Liver (tissue), 9 donors: Measurements from ENCODE around the gene SRRM3. TPM values are rescaled to one million over a fixed set of nuclear protein-coding genes. Genes with fewer than 3 reads are reported as not detected.

Experiments used
- DNase-seq: peaks from one replicate; pipeline ENCODE4 v3.0.0-alpha.2; 2017; ENCODE audit warnings: low spot score
- H3K27ac ChIP-seq, 2 donors: one replicate each; pipeline ENCODE4 v1.7.0; 2013; ENCODE audit warnings: inconsistent platforms in 2 of 2, low read length in 2 of 2, control low read depth in 1 of 2, low read depth in 1 of 2, mild to moderate bottlenecking in 1 of 2
- H3K27me3 ChIP-seq, 4 donors: one replicate each; pipeline versions ENCODE4 v1.6.1 to v1.7.0; 2013; ENCODE audit warnings: low read length in 3 of 4, inconsistent platforms in 1 of 4, mild to moderate bottlenecking in 1 of 4, moderate library complexity in 1 of 4; ENCODE audit not compliant: control insufficient read depth in 4 of 4, insufficient read depth in 4 of 4
- H3K36me3 ChIP-seq, 4 donors: one replicate each; pipeline versions ENCODE4 v1.6.1 to v1.7.0; 2013; ENCODE audit warnings: low read length in 3 of 4, mild to moderate bottlenecking in 3 of 4, low read depth in 1 of 4, moderate library complexity in 1 of 4; ENCODE audit not compliant: control insufficient read depth in 4 of 4, insufficient read depth in 3 of 4
- H3K4me1 ChIP-seq, 4 donors: one replicate each; pipeline versions ENCODE4 v1.6.1 to v1.7.0; 2013; ENCODE audit warnings: low read length in 3 of 4, mild to moderate bottlenecking in 3 of 4, moderate library complexity in 1 of 4; ENCODE audit not compliant: control insufficient read depth in 4 of 4, insufficient read depth in 4 of 4
- H3K4me3 ChIP-seq, 3 donors: one replicate each; pipeline versions ENCODE4 v1.6.1 to v1.7.0; 2013; ENCODE audit warnings: low read length in 3 of 3, control low read depth in 1 of 3, low read depth in 1 of 3, mild to moderate bottlenecking in 1 of 3
- H3K9ac ChIP-seq, 2 donors: one replicate each; pipeline ENCODE4 v1.7.0; 2013; ENCODE audit warnings: low read length in 2 of 2, mild to moderate bottlenecking in 2 of 2, moderate library complexity in 2 of 2, control low read depth in 1 of 2, low read depth in 1 of 2
- H3K9me3 ChIP-seq, 4 donors: one replicate each; pipeline versions ENCODE4 v1.6.1 to v1.7.0; 2013; ENCODE audit warnings: low read length in 3 of 4; ENCODE audit not compliant: control insufficient read depth in 4 of 4
- FOXA1 ChIP-seq: IDR thresholded peaks from 2 replicates; pipeline ENCODE4 v1.6.1; 2016; ENCODE audit warnings: antibody characterized with exemption
- FOXA2 ChIP-seq: IDR thresholded peaks from 2 replicates; pipeline ENCODE4 v1.6.1; 2016; ENCODE audit warnings: antibody characterized with exemption
- GABPA ChIP-seq, 2 donors: IDR thresholded peaks in 1 of 2; conservative IDR thresholded peaks in 1 of 2; 2 replicates each; pipeline ENCODE4 v1.6.1; 2016; ENCODE audit warnings: antibody characterized with exemption in 2 of 2, mild to moderate bottlenecking in 1 of 2, moderate library complexity in 1 of 2
- HNF4A ChIP-seq, 2 donors: conservative IDR thresholded peaks; 2 replicates each; pipeline ENCODE4 v1.6.1; 2016; ENCODE audit warnings: antibody characterized with exemption in 2 of 2, mild to moderate bottlenecking in 2 of 2
- HNF4G ChIP-seq: IDR thresholded peaks from 2 replicates; pipeline ENCODE4 v1.6.1; 2016; ENCODE audit warnings: antibody characterized with exemption
- NR2F2 ChIP-seq: IDR thresholded peaks from 2 replicates; pipeline ENCODE4 v1.6.1; 2016; ENCODE audit warnings: antibody characterized with exemption
- RAD21 ChIP-seq, 2 donors: IDR thresholded peaks; 2 replicates each; pipeline ENCODE4 v1.6.1; 2016; ENCODE audit warnings: antibody characterized with exemption in 2 of 2, mild to moderate bottlenecking in 2 of 2
- TAF1 ChIP-seq: conservative IDR thresholded peaks from 2 replicates; pipeline ENCODE4 v1.6.1; 2016; ENCODE audit warnings: antibody characterized with exemption, mild to moderate bottlenecking
- YY1 ChIP-seq: IDR thresholded peaks from 2 replicates; pipeline ENCODE4 v1.6.1; 2016; ENCODE audit warnings: antibody characterized with exemption, mild to moderate bottlenecking
- WGBS: extraction: QIAGEN DNeasy Blood & Tissue Kit; methylation state at CpG from one replicate; pipeline ENCODE4 v1.1.7; 2013; 5-methylcytosine and 5-hydroxymethylcytosine counted together
- polyA plus RNA-seq, 2 donors: library from polyadenylated mRNA; stranded (reverse) in 1 of 2; unstranded in 1 of 2; fragments of 200-250 nt in 1 of 2; fragments of >200 nt in 1 of 2; fragmentation: Nextera tagmentation in 1 of 2; extraction: Ambion mirVana in 1 of 2; gene quantifications; one replicate each; pipeline versions ENCODE4 v1.2.1 to v1.2.3, GENCODE V29; 2013 to 2015
- total RNA-seq, 2 donors: library from RNA; depleted of rRNA; stranded (reverse); fragments of >200 nt; gene quantifications; one replicate each; pipeline ENCODE4 v1.2.3, GENCODE V29; 2014
- TF ChIP-seq, protein P1 (sequence below): IDR thresholded peaks from 2 replicates; pipeline ENCODE4 v1.6.1; 2016; ENCODE audit warnings: antibody characterized with exemption, mild to moderate bottlenecking
- TF ChIP-seq, protein P2 (sequence below): IDR thresholded peaks from 2 replicates; pipeline ENCODE4 v1.6.1; 2016; ENCODE audit warnings: antibody characterized with exemption
- TF ChIP-seq, protein P3 (sequence below): IDR thresholded peaks from 2 replicates; pipeline ENCODE4 v1.6.1; 2016; ENCODE audit warnings: antibody characterized with exemption
- donor health status: healthy.
- donor health status: healthy.
- donor health status: healthy.
- donor health status: healthy.
- donor health status: healthy.

Gene SRRM3
- total and polyA plus RNA-seq, 4 donors, result 0.08 to 0.16 TPM; not detected in 2

DNA sequence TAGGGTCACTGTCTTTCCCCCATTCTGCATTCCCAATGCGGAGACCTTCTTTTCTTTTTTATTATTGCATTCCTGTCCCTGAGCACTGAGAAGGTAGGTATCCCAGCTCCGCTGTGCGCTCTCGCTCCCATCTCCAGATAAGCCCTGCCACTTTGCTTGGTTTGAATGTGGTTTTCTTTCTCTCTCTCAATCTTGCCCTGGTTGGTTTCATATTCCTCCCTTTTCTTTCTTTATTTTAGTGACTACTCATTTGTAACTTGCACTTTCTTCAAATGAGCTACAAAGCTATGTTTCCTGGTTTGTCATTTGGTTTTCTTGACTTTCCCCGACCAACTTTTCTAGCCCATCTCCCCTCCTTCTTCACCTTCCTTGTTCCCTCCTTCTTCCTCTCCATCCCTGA, 71.8 kb downstream of the SRRM3 start (continued):
- TF ChIP-seq, protein P1, sequence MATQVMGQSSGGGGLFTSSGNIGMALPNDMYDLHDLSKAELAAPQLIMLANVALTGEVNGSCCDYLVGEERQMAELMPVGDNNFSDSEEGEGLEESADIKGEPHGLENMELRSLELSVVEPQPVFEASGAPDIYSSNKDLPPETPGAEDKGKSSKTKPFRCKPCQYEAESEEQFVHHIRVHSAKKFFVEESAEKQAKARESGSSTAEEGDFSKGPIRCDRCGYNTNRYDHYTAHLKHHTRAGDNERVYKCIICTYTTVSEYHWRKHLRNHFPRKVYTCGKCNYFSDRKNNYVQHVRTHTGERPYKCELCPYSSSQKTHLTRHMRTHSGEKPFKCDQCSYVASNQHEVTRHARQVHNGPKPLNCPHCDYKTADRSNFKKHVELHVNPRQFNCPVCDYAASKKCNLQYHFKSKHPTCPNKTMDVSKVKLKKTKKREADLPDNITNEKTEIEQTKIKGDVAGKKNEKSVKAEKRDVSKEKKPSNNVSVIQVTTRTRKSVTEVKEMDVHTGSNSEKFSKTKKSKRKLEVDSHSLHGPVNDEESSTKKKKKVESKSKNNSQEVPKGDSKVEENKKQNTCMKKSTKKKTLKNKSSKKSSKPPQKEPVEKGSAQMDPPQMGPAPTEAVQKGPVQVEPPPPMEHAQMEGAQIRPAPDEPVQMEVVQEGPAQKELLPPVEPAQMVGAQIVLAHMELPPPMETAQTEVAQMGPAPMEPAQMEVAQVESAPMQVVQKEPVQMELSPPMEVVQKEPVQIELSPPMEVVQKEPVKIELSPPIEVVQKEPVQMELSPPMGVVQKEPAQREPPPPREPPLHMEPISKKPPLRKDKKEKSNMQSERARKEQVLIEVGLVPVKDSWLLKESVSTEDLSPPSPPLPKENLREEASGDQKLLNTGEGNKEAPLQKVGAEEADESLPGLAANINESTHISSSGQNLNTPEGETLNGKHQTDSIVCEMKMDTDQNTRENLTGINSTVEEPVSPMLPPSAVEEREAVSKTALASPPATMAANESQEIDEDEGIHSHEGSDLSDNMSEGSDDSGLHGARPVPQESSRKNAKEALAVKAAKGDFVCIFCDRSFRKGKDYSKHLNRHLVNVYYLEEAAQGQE, result no peak
- TF ChIP-seq RAD21 (IDR thresholded peaks at IDR 0.05), result no peak

DNA sequence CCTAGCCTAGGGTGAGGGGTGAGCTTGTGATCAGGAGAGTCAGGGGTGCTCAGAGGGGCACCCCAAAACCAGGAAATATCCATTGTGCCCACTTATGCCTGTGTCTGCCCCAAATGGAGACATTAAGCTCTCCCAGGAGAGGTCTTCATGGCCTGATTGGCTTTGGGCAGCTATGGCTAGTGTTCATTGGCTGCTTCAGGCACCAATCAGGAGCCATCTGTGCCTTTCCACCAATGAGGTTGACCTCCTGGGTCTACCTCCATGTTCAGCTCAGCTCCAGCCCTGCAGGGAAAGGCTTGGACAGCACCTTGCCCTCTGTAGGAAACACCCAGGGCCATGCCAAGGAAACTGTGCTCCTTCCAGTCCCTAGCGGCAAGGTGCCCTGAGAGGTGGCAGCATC, 76.8 kb downstream of the SRRM3 start:
- Histone ChIP-seq H3K4me3 (no peak overlapping the region), H3K27ac (no peak overlapping the region), H3K9ac (no peak overlapping the region), H3K36me3 (no peaks in the 10 kb centered on the region), H3K9me3 (no peaks in the 10 kb centered on the region), H3K4me1 (peaks cover 0 to 15% (median 7%) of the 10 kb centered on the region in 4 donors), H3K27me3 (peaks cover 0 to 6% (median 3%) of the 10 kb centered on the region in 4 donors)
- TF ChIP-seq, protein P2, sequence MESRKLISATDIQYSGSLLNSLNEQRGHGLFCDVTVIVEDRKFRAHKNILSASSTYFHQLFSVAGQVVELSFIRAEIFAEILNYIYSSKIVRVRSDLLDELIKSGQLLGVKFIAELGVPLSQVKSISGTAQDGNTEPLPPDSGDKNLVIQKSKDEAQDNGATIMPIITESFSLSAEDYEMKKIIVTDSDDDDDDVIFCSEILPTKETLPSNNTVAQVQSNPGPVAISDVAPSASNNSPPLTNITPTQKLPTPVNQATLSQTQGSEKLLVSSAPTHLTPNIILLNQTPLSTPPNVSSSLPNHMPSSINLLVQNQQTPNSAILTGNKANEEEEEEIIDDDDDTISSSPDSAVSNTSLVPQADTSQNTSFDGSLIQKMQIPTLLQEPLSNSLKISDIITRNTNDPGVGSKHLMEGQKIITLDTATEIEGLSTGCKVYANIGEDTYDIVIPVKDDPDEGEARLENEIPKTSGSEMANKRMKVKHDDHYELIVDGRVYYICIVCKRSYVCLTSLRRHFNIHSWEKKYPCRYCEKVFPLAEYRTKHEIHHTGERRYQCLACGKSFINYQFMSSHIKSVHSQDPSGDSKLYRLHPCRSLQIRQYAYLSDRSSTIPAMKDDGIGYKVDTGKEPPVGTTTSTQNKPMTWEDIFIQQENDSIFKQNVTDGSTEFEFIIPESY, result no peak
- no peak for TF ChIP-seq GABPA (IDR thresholded peaks at IDR 0.05 in 1 of 2, conservative IDR thresholded peaks at IDR 0.05 in 1 of 2)
- TF ChIP-seq, protein P1, result no peak
- TF ChIP-seq YY1, result no peak
- no peak for TF ChIP-seq FOXA1
- no peak for TF ChIP-seq FOXA2
- no peak for TF ChIP-seq NR2F2
- TF ChIP-seq HNF4G, result no peak
- no peak for TF ChIP-seq RAD21 (IDR thresholded peaks at IDR 0.05)
- TF ChIP-seq, protein P3, sequence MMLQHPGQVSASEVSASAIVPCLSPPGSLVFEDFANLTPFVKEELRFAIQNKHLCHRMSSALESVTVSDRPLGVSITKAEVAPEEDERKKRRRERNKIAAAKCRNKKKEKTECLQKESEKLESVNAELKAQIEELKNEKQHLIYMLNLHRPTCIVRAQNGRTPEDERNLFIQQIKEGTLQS, result no peak
- TF ChIP-seq TAF1, result no peak
- TF ChIP-seq HNF4A (conservative IDR thresholded peaks at IDR 0.05), result no peak
- DNase-seq, result no peak
- WGBS, result 98% methylated on average over 1 of the region's 1 CpG
